Measurements from ENCODE around the gene SLC4A5.
A peak's percentile ranks its signal among the peaks of the same experiment; 100 is the strongest.

SLC4A5 gene

DNA sequence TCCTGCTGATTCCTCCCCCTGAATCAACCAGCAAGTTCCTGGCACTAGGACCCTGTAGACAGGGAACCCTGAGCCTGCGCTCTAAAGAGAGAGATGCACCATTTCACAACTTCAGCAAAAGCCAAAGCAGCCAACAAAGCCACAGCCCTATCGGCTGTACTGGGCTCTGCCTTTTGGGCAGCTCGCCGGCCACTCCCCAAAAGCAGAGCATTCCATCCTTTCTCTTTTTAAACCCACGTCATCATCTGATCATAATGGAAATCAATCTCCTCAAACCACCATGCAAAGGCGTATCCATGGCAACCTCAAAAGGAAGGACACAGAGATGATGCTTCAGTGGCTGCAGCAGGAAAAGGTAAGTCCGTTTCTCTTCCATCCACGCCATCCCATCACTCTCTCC, 42.2 kb upstream of the SLC4A5 start:
- TF ChIP-seq, protein P1, sequence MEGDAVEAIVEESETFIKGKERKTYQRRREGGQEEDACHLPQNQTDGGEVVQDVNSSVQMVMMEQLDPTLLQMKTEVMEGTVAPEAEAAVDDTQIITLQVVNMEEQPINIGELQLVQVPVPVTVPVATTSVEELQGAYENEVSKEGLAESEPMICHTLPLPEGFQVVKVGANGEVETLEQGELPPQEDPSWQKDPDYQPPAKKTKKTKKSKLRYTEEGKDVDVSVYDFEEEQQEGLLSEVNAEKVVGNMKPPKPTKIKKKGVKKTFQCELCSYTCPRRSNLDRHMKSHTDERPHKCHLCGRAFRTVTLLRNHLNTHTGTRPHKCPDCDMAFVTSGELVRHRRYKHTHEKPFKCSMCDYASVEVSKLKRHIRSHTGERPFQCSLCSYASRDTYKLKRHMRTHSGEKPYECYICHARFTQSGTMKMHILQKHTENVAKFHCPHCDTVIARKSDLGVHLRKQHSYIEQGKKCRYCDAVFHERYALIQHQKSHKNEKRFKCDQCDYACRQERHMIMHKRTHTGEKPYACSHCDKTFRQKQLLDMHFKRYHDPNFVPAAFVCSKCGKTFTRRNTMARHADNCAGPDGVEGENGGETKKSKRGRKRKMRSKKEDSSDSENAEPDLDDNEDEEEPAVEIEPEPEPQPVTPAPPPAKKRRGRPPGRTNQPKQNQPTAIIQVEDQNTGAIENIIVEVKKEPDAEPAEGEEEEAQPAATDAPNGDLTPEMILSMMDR (IDR thresholded peaks at IDR 0.05; ENCODE audit: extremely low read depth, insufficient read depth, missing control alignments): no peak
- in situ Hi-C loops (cut with MboI; ENCODE audit: low pct_unique_long_range_greater_than_20kb, low sequenced_read_pairs, unreplicated experiment): no loop called here
- DNase-seq (ENCODE audit: low spot score): no peak

DNA sequence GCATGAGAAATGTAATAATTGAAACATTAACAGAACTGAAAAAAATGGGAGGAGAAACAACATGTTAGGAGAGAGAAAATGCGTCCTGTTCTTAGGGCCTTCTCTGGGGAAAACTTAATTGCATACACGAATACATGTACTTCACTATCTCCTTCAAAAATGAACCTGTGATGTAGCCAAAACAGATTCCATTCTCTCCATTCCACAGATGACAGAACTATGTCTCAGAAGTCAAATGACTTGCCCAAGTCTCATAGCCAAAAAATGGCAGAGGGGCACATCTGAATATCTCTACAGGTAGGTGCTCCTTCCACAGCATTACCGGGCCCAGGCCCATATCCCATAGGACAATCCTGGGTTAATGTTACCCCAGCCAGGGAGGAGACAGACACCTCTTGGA, 40.8 kb upstream of the SLC4A5 start:
- TF ChIP-seq, protein P1 (IDR thresholded peaks at IDR 0.05; ENCODE audit: extremely low read depth, insufficient read depth, missing control alignments): no peak
- no peak for DNase-seq (ENCODE audit: low spot score)
- in situ Hi-C loops (cut with MboI; ENCODE audit: low pct_unique_long_range_greater_than_20kb, low sequenced_read_pairs, unreplicated experiment): no loop called here

DNA sequence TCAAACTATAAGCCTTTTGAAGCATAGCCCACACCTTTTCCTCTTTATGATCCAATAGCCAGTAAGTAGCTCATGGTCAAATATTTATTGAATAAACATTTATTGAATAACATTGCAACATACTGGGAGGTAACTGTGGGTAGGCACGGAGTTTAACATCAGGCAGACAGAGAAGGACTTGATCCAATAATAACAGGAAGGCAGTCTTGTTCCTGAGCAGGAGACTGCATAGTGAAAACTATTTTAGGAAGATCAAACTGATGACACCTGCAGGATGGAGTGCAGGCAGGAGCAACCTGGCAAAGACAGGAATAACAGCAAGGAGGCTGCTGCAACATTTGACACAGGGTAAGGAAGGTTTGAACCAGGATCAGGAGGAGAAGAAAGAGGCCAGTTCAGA, 40.0 kb upstream of the SLC4A5 start:
- no peak for DNase-seq (ENCODE audit: low spot score)
- in situ Hi-C loops (cut with MboI; ENCODE audit: low pct_unique_long_range_greater_than_20kb, low sequenced_read_pairs, unreplicated experiment): no loop called here
- TF ChIP-seq, protein P1 (IDR thresholded peaks at IDR 0.05; ENCODE audit: extremely low read depth, insufficient read depth, missing control alignments): no peak

DNA sequence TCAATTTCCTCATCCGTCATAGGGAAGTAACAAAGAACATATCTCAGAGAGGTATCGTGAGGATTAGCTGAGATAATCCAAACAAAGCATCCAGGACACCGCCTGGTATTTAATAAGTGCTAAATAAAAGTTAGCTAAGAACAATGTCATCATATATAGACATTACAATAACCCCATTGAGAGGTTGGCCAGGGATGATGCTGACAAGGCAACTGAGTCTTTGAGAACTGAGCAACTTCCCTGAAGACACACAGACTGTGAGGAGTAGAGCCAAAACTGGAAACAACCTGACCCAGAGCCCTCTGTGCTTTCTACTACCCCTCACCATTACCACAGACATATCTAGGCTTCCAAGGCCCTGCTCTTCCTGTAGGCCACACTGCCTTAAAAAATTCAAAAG, 38.5 kb upstream of the SLC4A5 start:
- in situ Hi-C loops (cut with MboI; ENCODE audit: low pct_unique_long_range_greater_than_20kb, low sequenced_read_pairs, unreplicated experiment): no loop called here
- TF ChIP-seq, protein P1 (IDR thresholded peaks at IDR 0.05; ENCODE audit: extremely low read depth, insufficient read depth, missing control alignments): no peak
- DNase-seq (ENCODE audit: low spot score): no peak

DNA sequence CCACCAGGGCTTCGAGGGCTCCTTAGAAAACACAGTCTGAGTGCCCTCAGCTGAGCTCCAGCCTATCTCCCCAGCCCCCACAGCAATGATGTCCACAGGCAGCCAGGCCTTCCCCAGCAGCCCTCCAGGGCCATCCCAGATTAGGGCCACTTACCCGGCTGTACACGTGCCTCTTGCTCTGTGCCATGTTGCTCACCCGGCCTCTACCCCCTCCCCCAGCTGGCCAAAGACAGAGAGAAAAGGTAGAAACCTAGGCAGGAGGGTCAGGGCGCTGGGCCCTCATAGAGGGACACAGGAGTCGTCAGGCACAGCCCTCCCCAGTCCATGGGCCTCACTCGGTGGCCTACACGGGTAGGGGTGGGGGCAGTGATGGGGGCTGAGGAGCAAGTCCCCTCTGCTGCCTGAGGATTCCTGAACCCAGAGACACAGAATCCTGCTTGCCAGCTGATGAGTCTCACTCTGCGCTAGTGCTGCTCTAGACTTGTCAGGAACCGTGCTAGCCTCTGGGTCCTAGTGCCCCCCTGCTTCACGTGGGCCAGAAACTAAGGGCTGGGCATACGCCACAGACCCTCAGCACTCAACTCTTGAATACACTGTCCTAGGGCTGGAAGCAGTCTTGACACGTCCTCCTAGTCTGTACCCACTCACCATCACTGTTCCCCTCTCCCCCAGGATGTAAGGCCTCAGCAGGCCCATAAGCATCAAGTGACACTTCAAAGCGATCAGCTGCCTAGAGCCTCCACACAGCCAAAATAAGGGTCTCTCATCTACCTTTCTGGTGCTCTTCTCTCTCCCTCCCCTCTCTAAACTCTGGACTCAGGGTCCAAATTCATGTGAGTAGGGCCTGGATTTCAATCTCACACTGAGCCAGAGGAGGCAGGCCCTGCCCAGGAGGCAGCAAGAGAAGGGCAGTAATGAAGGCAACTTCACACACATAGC, 36.9 kb upstream of the SLC4A5 start, which contains the start of gene DCTN1:
Gene DCTN1 (minus strand): TSS at position 461 of the 939 bp plus-strand sequence. CDS start 274 bp downstream, at position 187.
- in situ Hi-C loops (cut with MboI; ENCODE audit: low pct_unique_long_range_greater_than_20kb, low sequenced_read_pairs, unreplicated experiment): no loop called here
- peak; percentile 63 for DNase-seq (ENCODE audit: low spot score)
- TF ChIP-seq, protein P1 (IDR thresholded peaks at IDR 0.05; ENCODE audit: extremely low read depth, insufficient read depth, missing control alignments): no peak

DNA sequence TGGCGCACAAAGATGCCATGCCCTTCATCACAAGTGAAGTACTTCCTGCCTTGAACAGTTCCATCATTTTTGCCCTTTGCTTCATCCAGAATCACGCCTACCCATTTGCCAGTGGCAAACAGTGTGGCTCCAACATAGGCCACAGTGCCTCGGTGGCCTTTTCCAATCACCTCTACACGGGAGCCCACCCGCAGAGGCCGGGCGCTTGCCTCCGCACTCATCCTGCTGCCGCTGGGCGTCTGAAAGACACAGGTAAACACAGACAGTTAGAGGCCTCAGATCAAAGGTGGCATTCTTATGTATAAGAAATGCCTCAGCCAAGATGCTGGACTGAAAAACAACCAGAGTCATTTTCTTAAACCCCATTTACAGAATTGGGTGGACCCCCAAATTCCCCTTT, 34.8 kb upstream of the SLC4A5 start:
- DNase-seq (ENCODE audit: low spot score): no peak
- TF ChIP-seq, protein P1 (IDR thresholded peaks at IDR 0.05; ENCODE audit: extremely low read depth, insufficient read depth, missing control alignments): no peak
- in situ Hi-C loops (cut with MboI; ENCODE audit: low pct_unique_long_range_greater_than_20kb, low sequenced_read_pairs, unreplicated experiment): no loop called here

All from GM13977 (cell line).